ENCODE measurements around the gene LMNA.

LMNA gene

GRCh38 chr1:156126043-156126629, 11.6 kb downstream of the LMNA start:
- no peak overlapping the region for H3K27ac ChIP-seq
- TF ChIP-seq ZFX (IDR thresholded peaks at IDR 0.05): no peak
- TF ChIP-seq, protein P1, sequence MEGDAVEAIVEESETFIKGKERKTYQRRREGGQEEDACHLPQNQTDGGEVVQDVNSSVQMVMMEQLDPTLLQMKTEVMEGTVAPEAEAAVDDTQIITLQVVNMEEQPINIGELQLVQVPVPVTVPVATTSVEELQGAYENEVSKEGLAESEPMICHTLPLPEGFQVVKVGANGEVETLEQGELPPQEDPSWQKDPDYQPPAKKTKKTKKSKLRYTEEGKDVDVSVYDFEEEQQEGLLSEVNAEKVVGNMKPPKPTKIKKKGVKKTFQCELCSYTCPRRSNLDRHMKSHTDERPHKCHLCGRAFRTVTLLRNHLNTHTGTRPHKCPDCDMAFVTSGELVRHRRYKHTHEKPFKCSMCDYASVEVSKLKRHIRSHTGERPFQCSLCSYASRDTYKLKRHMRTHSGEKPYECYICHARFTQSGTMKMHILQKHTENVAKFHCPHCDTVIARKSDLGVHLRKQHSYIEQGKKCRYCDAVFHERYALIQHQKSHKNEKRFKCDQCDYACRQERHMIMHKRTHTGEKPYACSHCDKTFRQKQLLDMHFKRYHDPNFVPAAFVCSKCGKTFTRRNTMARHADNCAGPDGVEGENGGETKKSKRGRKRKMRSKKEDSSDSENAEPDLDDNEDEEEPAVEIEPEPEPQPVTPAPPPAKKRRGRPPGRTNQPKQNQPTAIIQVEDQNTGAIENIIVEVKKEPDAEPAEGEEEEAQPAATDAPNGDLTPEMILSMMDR (conservative IDR thresholded peaks at IDR 0.05): peak; percentile 32; the same call in 1 of the 2 replicates

- no peak for TF ChIP-seq ZFX (IDR thresholded peaks at IDR 0.05)
- TF ChIP-seq, protein P1 (conservative IDR thresholded peaks at IDR 0.05): no peak
- no peak overlapping the region for H3K27ac ChIP-seq
Observed at GRCh38 chr1:156126630-156127534, 12.4 kb downstream of the LMNA start.

- H3K27ac ChIP-seq: no peak overlapping the region
- TF ChIP-seq, protein P1 (conservative IDR thresholded peaks at IDR 0.05): no peak
- no peak for TF ChIP-seq ZFX (IDR thresholded peaks at IDR 0.05)
Observed at GRCh38 chr1:156128308-156128653, 13.8 kb downstream of the LMNA start.

GRCh38 chr1:156128654-156129597, 14.4 kb downstream of the LMNA start:
- H3K27ac ChIP-seq: no peak overlapping the region
- TF ChIP-seq, protein P1 (conservative IDR thresholded peaks at IDR 0.05): no peak
- TF ChIP-seq ZFX (IDR thresholded peaks at IDR 0.05): no peak

DNA sequence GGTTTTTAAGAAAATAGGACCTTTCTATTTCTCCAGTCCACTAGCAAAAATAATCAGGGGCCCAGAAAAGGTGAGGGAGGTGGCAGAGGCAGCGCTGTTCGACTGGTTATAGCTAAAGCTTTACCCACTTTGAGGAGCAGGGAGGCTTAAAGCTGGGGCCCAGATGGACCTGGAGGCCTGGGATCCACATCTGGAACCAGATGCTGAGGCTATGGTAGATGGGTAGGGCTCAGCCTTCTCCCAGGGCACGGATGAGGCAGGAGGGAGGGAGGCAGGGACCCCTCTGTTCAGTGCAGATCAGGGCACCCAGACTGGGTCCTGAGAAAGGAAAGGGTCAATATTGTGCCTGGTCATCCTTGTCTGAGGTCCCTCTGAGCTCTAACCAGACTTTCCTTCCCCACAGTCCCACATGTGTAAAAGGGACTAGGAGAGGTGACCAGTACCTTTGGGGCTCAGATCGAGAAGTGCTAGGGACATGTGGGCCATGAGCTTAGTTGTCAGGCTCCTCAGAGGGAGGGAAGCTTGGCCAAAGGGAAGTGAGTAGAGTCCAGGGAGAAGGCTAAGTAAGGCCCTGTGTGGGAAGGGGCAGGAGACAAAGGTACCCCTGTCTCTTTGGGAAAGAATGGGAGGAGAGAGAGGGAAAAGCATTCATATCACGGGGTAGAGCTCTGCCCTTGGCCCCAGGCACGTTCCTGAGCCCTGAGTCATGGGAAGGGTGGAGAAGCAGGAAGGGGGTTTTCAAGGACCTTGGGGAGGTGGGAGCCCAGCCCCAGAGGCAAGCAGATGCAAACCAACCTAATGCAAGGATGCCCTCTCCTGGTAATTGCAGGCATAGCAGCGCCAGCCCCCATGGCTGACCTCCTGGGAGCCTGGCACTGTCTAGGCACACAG, 15.4 kb downstream of the LMNA start:
- TF ChIP-seq, protein P1 (conservative IDR thresholded peaks at IDR 0.05): peak; percentile 95
- TF ChIP-seq ZFX (IDR thresholded peaks at IDR 0.05): no peak
- H3K27ac ChIP-seq: no peak overlapping the region

GRCh38 chr1:156130578-156130942, 16.0 kb downstream of the LMNA start:
- TF ChIP-seq, protein P1 (conservative IDR thresholded peaks at IDR 0.05): peak; percentile 59
- TF ChIP-seq ZFX (IDR thresholded peaks at IDR 0.05): no peak
- H3K27ac ChIP-seq: no peak overlapping the region

Measured in C4-2B (cell line).